HepG2 (cell line): ENCODE results near the gene RUNX2. TPM values are rescaled to one million over a fixed set of nuclear protein-coding genes. Genes with fewer than 3 reads are reported as not detected.

Source experiments
- ATAC-seq: fragments of 200-7000 bp; cut with Tn5 transposase; 3 replicates; pipeline ENCODE4 v1.9.1; 2020; ENCODE audit warnings: mild to moderate bottlenecking, moderate library complexity
- BruUV-seq: library from RNA; stranded (reverse); fragments of 400-500 nt; replicated peaks from 2 replicates; lab custom pipeline; 2021; lab: Mats Ljungman, UMichigan
- CTCF ChIA-PET: fragments of 300-600 bp; formaldehyde crosslinking; extraction: SDS; loops from one replicate; lab custom pipeline; 2021; ENCODE audit warnings: low total read pairs, inconsistent platforms, low intra/inter-chr PET ratio; lab: Yijun Ruan, JAX
- POLR2A ChIA-PET: fragments of 350-600 bp; sonication (Branson Sonifier 250); formaldehyde crosslinking; loops from one replicate; lab custom pipeline; 2020; ENCODE audit warnings: antibody characterized with exemption, inconsistent platforms; lab: Yijun Ruan, JAX
- DNase-seq: peaks from one replicate; pipeline ENCODE4 v3.0.0-alpha.2; 2015; ENCODE audit warnings: low spot score
- FAIRE-seq: peaks from 3 replicates; lab custom pipeline; 2011; peaks lifted over from hg19 to GRCh38; lab: Jason Lieb, UNC
- H2AFZ ChIP-seq: one replicate; pipeline ENCODE4 v1.6.1; 2011; ENCODE audit warnings: low read length, inconsistent platforms
- H3K27ac ChIP-seq: fragments of 300-600 bp; 3 replicates; pipeline ENCODE4 v1.8.0; 2011; ENCODE audit warnings: mixed run types, mild to moderate bottlenecking, mixed read lengths, low read length, inconsistent platforms; ENCODE audit not compliant: insufficient read depth; ENCODE audit errors: extremely low read length
- H3K27me3 ChIP-seq, 2 experiments: fragments of 200-600 bp in 1 of 2; 2 replicates in 1 of 2; 3 replicates in 1 of 2; pipeline versions ENCODE4 v1.6.0 to v1.8.0; 2011; ENCODE audit warnings: low read length in 2 of 2, mild to moderate bottlenecking in 2 of 2, moderate library complexity in 2 of 2, inconsistent platforms in 1 of 2; ENCODE audit not compliant: insufficient read depth in 2 of 2, control insufficient read depth in 1 of 2
- H3K36me3 ChIP-seq, 2 experiments: fragments of 200-600 bp in 1 of 2; replicated peaks in 1 of 2; 2 replicates in 1 of 2; 3 replicates in 1 of 2; pipeline versions ENCODE4 v1.5.1 to v1.8.0; 2011; ENCODE audit warnings: low read length in 2 of 2, inconsistent platforms in 1 of 2; ENCODE audit not compliant: insufficient read depth in 2 of 2, control insufficient read depth in 1 of 2
- H3K4me1 ChIP-seq: 2 replicates; pipeline ENCODE4 v1.5.1; 2012; ENCODE audit warnings: low read length, inconsistent platforms; ENCODE audit not compliant: insufficient read depth
- H3K4me2 ChIP-seq: 2 replicates; pipeline ENCODE4 v1.6.0; 2011; ENCODE audit warnings: low read depth, low read length, inconsistent platforms
- H3K4me3 ChIP-seq, 3 experiments: fragments of 200-600 bp in 1 of 3; sonication (generic), shearing (Covaris generic) in 1 of 3; replicated peaks in 1 of 3; 2 replicates each; pipeline ENCODE4 v1.5.1; 2011 to 2016; ENCODE audit warnings: low read length in 3 of 3, inconsistent platforms in 2 of 3, low read depth in 2 of 3, mild to moderate bottlenecking in 2 of 3, control low read depth in 1 of 3, mixed read lengths in 1 of 3; ENCODE audit not compliant: insufficient read depth in 1 of 3
- H3K79me2 ChIP-seq: one replicate; pipeline ENCODE4 v1.6.1; 2011; ENCODE audit warnings: low read length, inconsistent platforms; ENCODE audit not compliant: insufficient read depth
- H3K9ac ChIP-seq: 2 replicates; pipeline ENCODE4 v1.6.0; 2011; ENCODE audit warnings: mild to moderate bottlenecking, low read depth, low read length, inconsistent platforms; ENCODE audit not compliant: insufficient read depth
- H3K9me3 ChIP-seq: 2 replicates; pipeline ENCODE4 v1.5.1; 2012; ENCODE audit warnings: mild to moderate bottlenecking, low read length
- H4K20me1 ChIP-seq: 2 replicates; pipeline ENCODE4 v1.6.0; 2011; ENCODE audit warnings: inconsistent platforms, mild to moderate bottlenecking, low read length, moderate library complexity; ENCODE audit not compliant: insufficient read depth
- AFF4 ChIP-seq: sonication (generic); formaldehyde crosslinking; IDR thresholded peaks from 2 replicates; pipeline ENCODE4 v1.4.0; 2020; ENCODE audit warnings: missing genetic modification reagents
- CENPBD1 ChIP-seq: sonication (generic); formaldehyde crosslinking; IDR thresholded peaks from 2 replicates; pipeline ENCODE4 v1.8.0; 2022; ENCODE audit warnings: missing genetic modification reagents, low read depth, mild to moderate bottlenecking, borderline replicate concordance
- DDIT3 ChIP-seq: sonication (generic); formaldehyde crosslinking; IDR thresholded peaks from 2 replicates; pipeline ENCODE4 v1.4.0; 2020; ENCODE audit warnings: mild to moderate bottlenecking, missing genetic modification reagents
- HBP1 ChIP-seq: IDR thresholded peaks from 2 replicates; pipeline ENCODE4 v1.6.1; 2016; ENCODE audit warnings: low read depth, control low read depth
- HDAC1 ChIP-seq: sonication (generic); formaldehyde crosslinking; IDR thresholded peaks from 2 replicates; pipeline ENCODE4 v1.5.1; 2020; ENCODE audit warnings: mild to moderate bottlenecking, missing genetic modification reagents
- HNF4G ChIP-seq, 2 experiments: sonication (generic) in 1 of 2; formaldehyde crosslinking in 1 of 2; IDR thresholded peaks; 2 replicates each; pipeline versions ENCODE4 v1.4.0 to v1.6.1; 2011 to 2020; ENCODE audit warnings: borderline replicate concordance in 2 of 2, low read depth in 2 of 2, mild to moderate bottlenecking in 2 of 2, low read length in 1 of 2, missing genetic modification reagents in 1 of 2, moderate library complexity in 1 of 2
- IRF9 ChIP-seq: sonication (generic); formaldehyde crosslinking; IDR thresholded peaks from 2 replicates; pipeline ENCODE4 v1.8.0; 2022; ENCODE audit warnings: missing genetic modification reagents, mild to moderate bottlenecking, borderline replicate concordance
- JDP2 ChIP-seq: sonication (generic); formaldehyde crosslinking; IDR thresholded peaks from 2 replicates; pipeline ENCODE4 v1.8.1; 2022; ENCODE audit warnings: missing genetic modification reagents, borderline replicate concordance
- JUND ChIP-seq: sonication (generic); formaldehyde crosslinking; IDR thresholded peaks from 2 replicates; pipeline ENCODE4 v1.8.0; 2022; ENCODE audit warnings: mild to moderate bottlenecking, missing genetic modification reagents
- RBAK ChIP-seq: sonication (generic); formaldehyde crosslinking; IDR thresholded peaks from 2 replicates; pipeline ENCODE4 v1.5.1; 2020; ENCODE audit warnings: mild to moderate bottlenecking, missing genetic modification reagents
- TFDP1 ChIP-seq: IDR thresholded peaks from 2 replicates; pipeline ENCODE4 v1.6.1; 2016; ENCODE audit warnings: missing compliant biosample characterization, missing genetic modification reagents, borderline replicate concordance
- XRCC5 ChIP-seq: fragments of 200-400 bp; formaldehyde crosslinking; optimal IDR thresholded peaks from 2 replicates; pipeline ENCODE3; 2017; ENCODE audit warnings: mild to moderate bottlenecking, low read length
- ZFP36 ChIP-seq: fragments of 150-350 bp; IDR thresholded peaks from 2 replicates; pipeline ENCODE4 v1.6.1; 2018; ENCODE audit warnings: borderline replicate concordance, low read length, low read depth; ENCODE audit not compliant: partially characterized antibody
- ZNF296 ChIP-seq: sonication (generic); formaldehyde crosslinking; conservative IDR thresholded peaks from 2 replicates; pipeline ENCODE4 v1.5.0; 2020; ENCODE audit warnings: mild to moderate bottlenecking, missing genetic modification reagents
- WGBS: methylation state at CpG from one replicate; pipeline ENCODE4 v1.1.6; 2017; ENCODE audit warnings: low lambda C conversion rate; 5-methylcytosine and 5-hydroxymethylcytosine counted together
- in situ Hi-C: cut with HindIII; loops from 2 replicates; pipeline ENCODE4 v1.10.0; 2017; ENCODE audit warnings: low pct_unique_long_range_greater_than_20kb; ENCODE audit not compliant: extremely low pct_ligation_motif_present
- intact Hi-C: fragments of 100-400 bp; cut with micrococcal nuclease; formaldehyde crosslinking; loops from one replicate; pipeline ENCODE4 v1.10.0; 2022; ENCODE audit not compliant: unreplicated experiment
- polyA plus RNA-seq, 8 experiments: library from polyadenylated mRNA; depleted of rRNA in 3 of 8; stranded (reverse) in 7 of 8; unstranded in 1 of 8; fragments of >200 nt; fragmentation: Illumina TruSeq in 4 of 8; extraction: Trizol in 4 of 8; gene quantifications; 2 replicates each; pipeline versions ENCODE4 v1.2.1 to v1.2.3, GENCODE V29; 2011 to 2016; ENCODE audit warnings: low read depth in 4 of 8, missing spikeins in 1 of 8, mixed read lengths in 1 of 8; ENCODE audit not compliant: insufficient read depth in 1 of 8
- total RNA-seq, 5 experiments: library from RNA; depleted of rRNA; stranded (reverse); fragments of >200 nt; fragmentation: Illumina TruSeq; extraction: Trizol; gene quantifications; 2 replicates each; pipeline ENCODE4 v1.2.3, GENCODE V29; 2016; ENCODE audit warnings: low read depth in 1 of 5

The RUNX2 gene
- total and polyA plus RNA-seq, 2 of the 13 experiments (the other 11 are each of a cell fraction or from before 2014, with no cell fraction given): not detected

GRCh38 chr6:45607798-45608197 is 279.7 kb downstream of the RUNX2 start:
- FAIRE-seq: no peak
- no peak for TF ChIP-seq HNF4G (IDR thresholded peaks at IDR 0.05; ENCODE audit: borderline replicate concordance, low read depth, low read length)
- no peak for TF ChIP-seq HNF4G (CRISPR knock-in tag; IDR thresholded peaks at IDR 0.05; ENCODE audit: borderline replicate concordance, low read depth)
- no peak for TF ChIP-seq AFF4 (CRISPR knock-in tag)
- no peak for TF ChIP-seq TFDP1 (CRISPR knock-in tag)
- no peak for TF ChIP-seq DDIT3 (CRISPR knock-in tag)
- no peak for TF ChIP-seq HDAC1 (CRISPR knock-in tag)
- TF ChIP-seq RBAK (CRISPR knock-in tag): no peak
- no peak for TF ChIP-seq CENPBD1 (CRISPR knock-in tag)
- TF ChIP-seq ZFP36: no peak
- no peak for TF ChIP-seq ZNF296 (CRISPR knock-in tag)
- TF ChIP-seq JDP2 (CRISPR knock-in tag): no peak
- no peak for TF ChIP-seq JUND
- TF ChIP-seq IRF9 (CRISPR knock-in tag): no peak
- TF ChIP-seq HBP1 (CRISPR knock-in tag): no peak
- TF ChIP-seq XRCC5: no peak
- TF ChIP-seq, all 625 proteins: peak for 0

More at GRCh38 chr6:45607798-45608197, 279.7 kb downstream of the RUNX2 start:
- Histone ChIP-seq H3K9ac (no peak overlapping the region), H3K4me1 (no peaks in the 10 kb centered on the region), H4K20me1 (no peaks in the 10 kb centered on the region), H3K36me3 (no peaks in the 10 kb centered on the region), H3K4me3 (no peak overlapping the region), H3K79me2 (no peaks in the 10 kb centered on the region), H3K27ac (no peak overlapping the region), H3K4me2 (no peak overlapping the region), H2AFZ (no peak overlapping the region), H3K9me3 (no peaks in the 10 kb centered on the region), H3K27me3 (no peaks in the 10 kb centered on the region)
- no peak for DNase-seq
- BruUV-seq: no TSS peak
- POLR2A ChIA-PET: no interaction called here
- 45% methylated on average over 4 of the region's 4 CpGs for WGBS
- intact Hi-C loops: no loop called here
- CTCF ChIA-PET: no interaction called here
- in situ Hi-C loops: no loop called here
- no peak for ATAC-seq
